Gastrocnemius medialis (tissue), 4 donors: Measurements from ENCODE around the gene LAMTOR2.

ENCODE experiments used
- CTCF ChIP-seq, 5 experiments: fragments of 450-650 bp in 3 of 5; fragments of 200-600 bp in 2 of 5; sonication (generic) in 2 of 5; IDR thresholded peaks in 4 of 5; conservative IDR thresholded peaks in 1 of 5; 1 replicate in 4 of 5; 2 replicates in 1 of 5; pipeline ENCODE4 v1.5.1; 2016 to 2019; ENCODE audit warnings: antibody characterized with exemption in 5 of 5, mild to moderate bottlenecking in 3 of 5, moderate library complexity in 3 of 5
- POLR2A ChIP-seq, 2 donors: fragments of 450-650 bp; IDR thresholded peaks; one replicate each; pipeline ENCODE4 v1.6.1; 2017; ENCODE audit warnings: antibody characterized with exemption in 2 of 2, mild to moderate bottlenecking in 2 of 2, moderate library complexity in 2 of 2

DNA sequence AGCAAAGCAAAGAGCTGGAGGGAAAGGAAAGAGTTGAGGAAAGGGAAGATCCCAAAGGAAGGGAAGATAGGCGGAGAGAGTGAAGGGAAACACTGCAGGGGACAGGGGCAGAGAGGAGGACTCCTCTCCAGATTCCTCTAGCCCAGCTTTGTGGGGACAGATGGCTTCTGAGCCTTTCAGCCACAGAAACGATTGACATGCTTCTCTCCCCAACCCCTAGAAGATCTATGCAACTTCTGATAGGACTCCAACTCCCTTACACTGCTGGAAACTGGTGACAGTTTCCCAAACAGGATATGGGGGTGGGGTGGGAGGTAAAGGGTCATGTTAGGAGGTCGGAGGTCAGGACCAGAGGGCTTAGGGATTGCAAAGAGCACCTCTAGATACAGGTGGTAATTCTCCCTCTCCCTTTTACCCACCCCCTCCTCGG is 21.2 kb downstream of the LAMTOR2 start:
- TF ChIP-seq CTCF (IDR thresholded peaks at IDR 0.05 in 4 of 5, conservative IDR thresholded peaks at IDR 0.05 in 1 of 5) (no peak), POLR2A (IDR thresholded peaks at IDR 0.05) (no peak)
